ENCODE data around the gene CLSTN1. TPM values are rescaled to one million over a fixed set of nuclear protein-coding genes. Genes with fewer than 3 reads are reported as not detected.

The CLSTN1 gene
- total RNA-seq, 1 donor from 2014 or later = 181 TPM

DNA sequence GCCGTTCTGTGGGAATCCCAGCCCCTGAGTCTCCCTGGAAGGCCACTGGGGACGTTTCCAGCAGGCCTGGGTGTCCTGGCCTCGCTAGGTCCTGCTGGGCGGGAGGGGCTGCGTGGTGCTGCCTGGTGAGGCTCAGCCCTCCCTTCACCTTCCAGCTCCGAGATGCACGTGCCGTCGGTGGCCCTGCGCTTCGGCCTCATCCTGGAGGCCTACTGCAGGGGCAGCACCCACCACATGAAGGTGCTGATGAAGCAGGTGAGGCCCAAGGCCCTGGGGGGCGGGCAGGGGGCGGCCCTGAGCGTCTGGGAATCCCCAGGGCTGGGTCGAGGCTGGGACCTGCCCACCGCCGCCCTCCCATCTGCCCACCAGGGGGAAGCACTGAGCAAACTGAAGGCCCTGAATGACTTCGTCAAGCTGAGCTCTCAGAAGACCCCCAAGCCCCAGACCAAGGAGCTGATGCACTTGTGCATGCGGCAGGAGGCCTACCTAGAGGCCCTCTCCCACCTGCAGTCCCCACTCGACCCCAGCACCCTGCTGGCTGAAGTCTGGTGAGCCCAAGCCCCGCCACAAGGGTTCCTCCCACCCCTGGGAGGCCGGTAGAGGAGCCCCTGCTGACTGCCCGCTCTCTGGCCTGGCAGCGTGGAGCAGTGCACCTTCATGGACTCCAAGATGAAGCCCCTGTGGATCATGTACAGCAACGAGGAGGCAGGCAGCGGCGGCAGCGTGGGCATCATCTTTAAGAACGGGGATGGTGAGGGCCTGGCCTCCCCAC is 102.0 kb downstream of the CLSTN1 start:
- no peak overlapping the region for H3K4me2 ChIP-seq (ENCODE audit: low read length)

DNA sequence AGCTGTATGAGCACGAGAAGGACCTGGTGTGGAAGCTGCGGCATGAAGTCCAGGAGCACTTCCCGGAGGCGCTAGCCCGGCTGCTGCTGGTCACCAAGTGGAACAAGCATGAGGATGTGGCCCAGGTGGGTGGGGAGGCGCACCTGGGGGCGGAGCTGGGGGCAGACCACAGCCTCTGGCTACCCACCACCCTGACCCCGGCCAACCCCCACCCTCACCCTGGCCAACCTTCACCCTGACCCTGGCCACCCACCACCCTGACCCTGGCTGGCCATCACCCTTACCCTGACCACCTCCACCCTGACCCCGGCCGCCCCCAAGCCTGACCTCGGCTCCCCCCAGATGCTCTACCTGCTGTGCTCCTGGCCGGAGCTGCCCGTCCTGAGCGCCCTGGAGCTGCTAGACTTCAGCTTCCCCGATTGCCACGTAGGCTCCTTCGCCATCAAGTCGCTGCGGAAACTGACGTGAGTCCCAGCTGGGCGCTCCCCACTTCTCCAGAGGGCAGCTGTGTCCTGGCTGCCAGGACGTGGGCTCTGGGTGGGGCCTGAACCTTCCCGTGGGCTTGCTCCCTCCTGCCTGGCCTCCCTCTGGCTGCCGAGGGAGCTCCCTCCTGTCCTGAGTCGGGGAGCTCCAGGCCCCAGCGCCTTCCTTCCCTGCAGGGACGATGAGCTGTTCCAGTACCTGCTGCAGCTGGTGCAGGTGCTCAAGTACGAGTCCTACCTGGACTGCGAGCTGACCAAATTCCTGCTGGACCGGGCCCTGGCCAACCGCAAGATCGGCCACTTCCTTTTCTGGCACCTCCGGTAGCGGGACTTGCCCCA is 102.8 kb downstream of the CLSTN1 start:
- no peak overlapping the region for H3K4me3 Mint-ChIP-seq (ENCODE audit: unreplicated experiment)
- no peaks in the 10 kb centered on the region for H3K27me3 Mint-ChIP-seq (ENCODE audit: low read depth, unreplicated experiment)
- Histone ChIP-seq H2AFZ (ENCODE audit: low read depth, low read length) (no peak overlapping the region), H4K20me1 (ENCODE audit: insufficient read depth, low read length) (no peaks in the 10 kb centered on the region), H3K4me3 (ENCODE audit: insufficient read depth, low read depth, low read length) (no peak overlapping the region), H3K27me3 (ENCODE audit: insufficient read depth, low read length) (no peaks in the 10 kb centered on the region), H3K36me3 (ENCODE audit: insufficient read depth, low read length) (peaks cover 19% of the 10 kb centered on the region), H3K4me1 (ENCODE audit: insufficient read depth, low read length) (peaks cover 11% of the 10 kb centered on the region), H3K79me2 (ENCODE audit: insufficient read depth, low read length) (no peaks in the 10 kb centered on the region), H3K9ac (ENCODE audit: low read length) (no peak overlapping the region), H3K27ac (ENCODE audit: low read depth, low read length) (no peak overlapping the region), H3K9me3 (ENCODE audit: insufficient read depth, low read depth, low read length) (peaks cover 7% of the 10 kb centered on the region), H3K4me2 (ENCODE audit: low read length) (no peak overlapping the region)
- no peak for TF ChIP-seq EZH2 (IDR thresholded peaks at IDR 0.05; ENCODE audit: insufficient read depth, low read length)
- TF ChIP-seq, protein P1, sequence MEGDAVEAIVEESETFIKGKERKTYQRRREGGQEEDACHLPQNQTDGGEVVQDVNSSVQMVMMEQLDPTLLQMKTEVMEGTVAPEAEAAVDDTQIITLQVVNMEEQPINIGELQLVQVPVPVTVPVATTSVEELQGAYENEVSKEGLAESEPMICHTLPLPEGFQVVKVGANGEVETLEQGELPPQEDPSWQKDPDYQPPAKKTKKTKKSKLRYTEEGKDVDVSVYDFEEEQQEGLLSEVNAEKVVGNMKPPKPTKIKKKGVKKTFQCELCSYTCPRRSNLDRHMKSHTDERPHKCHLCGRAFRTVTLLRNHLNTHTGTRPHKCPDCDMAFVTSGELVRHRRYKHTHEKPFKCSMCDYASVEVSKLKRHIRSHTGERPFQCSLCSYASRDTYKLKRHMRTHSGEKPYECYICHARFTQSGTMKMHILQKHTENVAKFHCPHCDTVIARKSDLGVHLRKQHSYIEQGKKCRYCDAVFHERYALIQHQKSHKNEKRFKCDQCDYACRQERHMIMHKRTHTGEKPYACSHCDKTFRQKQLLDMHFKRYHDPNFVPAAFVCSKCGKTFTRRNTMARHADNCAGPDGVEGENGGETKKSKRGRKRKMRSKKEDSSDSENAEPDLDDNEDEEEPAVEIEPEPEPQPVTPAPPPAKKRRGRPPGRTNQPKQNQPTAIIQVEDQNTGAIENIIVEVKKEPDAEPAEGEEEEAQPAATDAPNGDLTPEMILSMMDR (IDR thresholded peaks at IDR 0.05; ENCODE audit: insufficient read depth, low read depth, low read length) = no peak
- DNase-seq (ENCODE audit: low read depth) = no peak
- H3K36me3 Mint-ChIP-seq (ENCODE audit: low read depth, unreplicated experiment) = peaks cover 17% of the 10 kb centered on the region
- FAIRE-seq = no peak
- no peak overlapping the region for H3K27ac Mint-ChIP-seq (ENCODE audit: unreplicated experiment)
- peaks cover 2% of the 10 kb centered on the region for H3K9me3 Mint-ChIP-seq (ENCODE audit: unreplicated experiment)
- peaks cover 3% of the 10 kb centered on the region for H3K4me1 Mint-ChIP-seq (ENCODE audit: low read depth, unreplicated experiment)

More for the DNA sequence above, 102.0 kb downstream of the CLSTN1 start:
- DNase-seq (ENCODE audit: low read depth) (no peak), FAIRE-seq (no peak)
- H3K9me3 ChIP-seq (ENCODE audit: insufficient read depth, low read depth, low read length) = peaks cover 7% of the 10 kb centered on the region
- H3K27me3 Mint-ChIP-seq (ENCODE audit: low read depth, unreplicated experiment) = no peaks in the 10 kb centered on the region
- H3K27ac ChIP-seq (ENCODE audit: low read depth, low read length) = no peak overlapping the region
- no peak overlapping the region for H3K9ac ChIP-seq (ENCODE audit: low read length)
- no peaks in the 10 kb centered on the region for H4K20me1 ChIP-seq (ENCODE audit: insufficient read depth, low read length)
- TF ChIP-seq, protein P1 (IDR thresholded peaks at IDR 0.05; ENCODE audit: insufficient read depth, low read depth, low read length) = no peak
- no peak for TF ChIP-seq EZH2 (IDR thresholded peaks at IDR 0.05; ENCODE audit: insufficient read depth, low read length)
- no peak overlapping the region for H3K27ac Mint-ChIP-seq (ENCODE audit: unreplicated experiment)
- H3K4me3 Mint-ChIP-seq (ENCODE audit: unreplicated experiment) = no peak overlapping the region
- H2AFZ ChIP-seq (ENCODE audit: low read depth, low read length) = no peak overlapping the region
- H3K27me3 ChIP-seq (ENCODE audit: insufficient read depth, low read length) = no peaks in the 10 kb centered on the region
- no peak overlapping the region for H3K4me3 ChIP-seq (ENCODE audit: insufficient read depth, low read depth, low read length)
- peaks cover 2% of the 10 kb centered on the region for H3K9me3 Mint-ChIP-seq (ENCODE audit: unreplicated experiment)
- H3K4me1 Mint-ChIP-seq (ENCODE audit: low read depth, unreplicated experiment) = peaks cover 3% of the 10 kb centered on the region
- no peaks in the 10 kb centered on the region for H3K79me2 ChIP-seq (ENCODE audit: insufficient read depth, low read length)
- peaks cover 17% of the 10 kb centered on the region for H3K36me3 Mint-ChIP-seq (ENCODE audit: low read depth, unreplicated experiment)
- H3K4me1 ChIP-seq (ENCODE audit: insufficient read depth, low read length) = peaks cover 11% of the 10 kb centered on the region
- peaks cover 21% of the 10 kb centered on the region for H3K36me3 ChIP-seq (ENCODE audit: insufficient read depth, low read length)

Measured in astrocyte (in vitro differentiated cells and primary cell).